Adrenal gland (tissue), 12 donors: ENCODE results near the gene FASN. TPM values are rescaled to one million over a fixed set of nuclear protein-coding genes. Genes with fewer than 3 reads are reported as not detected.

Source experiments
- DNase-seq, 7 donors: peaks; one replicate each; pipeline ENCODE4 v3.0.0-alpha.2; 2019 to 2020
- H3K27ac ChIP-seq, 5 donors: fragments of 200-600 bp; sonication (generic) in 4 of 5; 1 replicate in 3 of 5; 2 replicates in 2 of 5; pipeline versions ENCODE4 v1.5.1 to v1.8.0; 2016 to 2020; ENCODE audit warnings: mild to moderate bottlenecking in 1 of 5
- H3K27me3 ChIP-seq: fragments of 200-600 bp; 2 replicates; pipeline ENCODE4 v1.8.0; 2021
- H3K36me3 ChIP-seq, 2 donors: fragments of 200-600 bp; replicated peaks in 1 of 2; 1 replicate in 1 of 2; 2 replicates in 1 of 2; pipeline versions ENCODE4 v1.5.1 to v1.8.0; 2018 to 2022
- H3K4me1 ChIP-seq, 2 donors: fragments of 200-600 bp; replicated peaks in 1 of 2; 1 replicate in 1 of 2; 2 replicates in 1 of 2; pipeline versions ENCODE4 v1.5.1 to v1.8.0; 2018 to 2021
- H3K4me3 ChIP-seq, 4 donors: fragments of 200-600 bp; sonication (generic) in 3 of 4; one replicate each; pipeline ENCODE4 v1.5.1; 2016 to 2018
- H3K9me3 ChIP-seq, 3 donors: fragments of 200-600 bp; sonication (generic) in 1 of 3; replicated peaks in 1 of 3; 1 replicate in 2 of 3; 2 replicates in 1 of 3; pipeline versions ENCODE4 v1.5.1 to v1.8.0; 2016 to 2021
- POLR2A ChIP-seq, 2 donors: fragments of 450-650 bp; IDR thresholded peaks; one replicate each; pipeline ENCODE4 v1.6.1; 2017; ENCODE audit warnings: antibody characterized with exemption in 2 of 2, mild to moderate bottlenecking in 2 of 2, moderate library complexity in 1 of 2
- WGBS, 4 donors: extraction: QIAGEN DNeasy Blood & Tissue Kit in 2 of 4; methylation state at CpG; one replicate each; pipeline versions ENCODE4 v1.1.5 to v1.1.7; 2013 to 2017; 5-methylcytosine and 5-hydroxymethylcytosine counted together
- intact Hi-C, 2 donors: fragments of 100-400 bp; cut with DNase I; formaldehyde crosslinking; loops; one replicate each; pipeline versions ENCODE4 v1.14.1 to v1.15.0; 2022 to 2023
- polyA plus RNA-seq, 3 donors: library from polyadenylated mRNA; stranded (reverse); fragments of 200-250 nt in 2 of 3; fragments of 350-450 nt in 1 of 3; fragmentation: Illumina TruSeq in 1 of 3; extraction: RNeasy Lipid Tissue Mini Kit (QIAGEN cat#74804) in 1 of 3; gene quantifications; one replicate each; pipeline ENCODE4 v1.2.3, GENCODE V29; 2013 to 2014
- total RNA-seq, 9 donors: library from RNA; depleted of rRNA in 4 of 9; stranded (reverse); fragments of >200 nt in 4 of 9; fragments of 120-200 nt in 1 of 9; fragmentation: NEBNext Ultra II Directional in 1 of 9; extraction: Animal tissue kit (Norgen Biotek cat#: 25700) in 1 of 9; gene quantifications; one replicate each; pipeline versions ENCODE4 v1.1.0 to v1.2.4, GENCODE V29; 2013 to 2023
- TF ChIP-seq, protein P1 (sequence below), 6 experiments: fragments of 450-650 bp in 4 of 6; fragments of 200-600 bp in 2 of 6; sonication (generic) in 1 of 6; IDR thresholded peaks; 1 replicate in 5 of 6; 2 replicates in 1 of 6; pipeline versions ENCODE4 v1.5.1 to v1.8.0; 2016 to 2021; ENCODE audit warnings: antibody characterized with exemption in 6 of 6, mild to moderate bottlenecking in 2 of 6, moderate library complexity in 1 of 6
- donor health status: healthy with polysubstance abuse.
- donor health status: Bipolar disorder and iron deficiency.
- donor health status: DM: yes; HTN: yes; CAD: no.
- donor health status: DM: no; HTN: no; CAD: no.
- donor health status: DM: no; HTN: no; CAD: no.
- donor health status: DM: yes; HTN: yes; CAD: no.

The FASN gene
- total and polyA plus RNA-seq, 12 donors: 18.9 to 276 (median 79.7) TPM

- no peak overlapping the region for H3K4me3 ChIP-seq
- H3K4me1 ChIP-seq: no peaks in the 10 kb centered on the region
- TF ChIP-seq, protein P1, sequence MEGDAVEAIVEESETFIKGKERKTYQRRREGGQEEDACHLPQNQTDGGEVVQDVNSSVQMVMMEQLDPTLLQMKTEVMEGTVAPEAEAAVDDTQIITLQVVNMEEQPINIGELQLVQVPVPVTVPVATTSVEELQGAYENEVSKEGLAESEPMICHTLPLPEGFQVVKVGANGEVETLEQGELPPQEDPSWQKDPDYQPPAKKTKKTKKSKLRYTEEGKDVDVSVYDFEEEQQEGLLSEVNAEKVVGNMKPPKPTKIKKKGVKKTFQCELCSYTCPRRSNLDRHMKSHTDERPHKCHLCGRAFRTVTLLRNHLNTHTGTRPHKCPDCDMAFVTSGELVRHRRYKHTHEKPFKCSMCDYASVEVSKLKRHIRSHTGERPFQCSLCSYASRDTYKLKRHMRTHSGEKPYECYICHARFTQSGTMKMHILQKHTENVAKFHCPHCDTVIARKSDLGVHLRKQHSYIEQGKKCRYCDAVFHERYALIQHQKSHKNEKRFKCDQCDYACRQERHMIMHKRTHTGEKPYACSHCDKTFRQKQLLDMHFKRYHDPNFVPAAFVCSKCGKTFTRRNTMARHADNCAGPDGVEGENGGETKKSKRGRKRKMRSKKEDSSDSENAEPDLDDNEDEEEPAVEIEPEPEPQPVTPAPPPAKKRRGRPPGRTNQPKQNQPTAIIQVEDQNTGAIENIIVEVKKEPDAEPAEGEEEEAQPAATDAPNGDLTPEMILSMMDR (IDR thresholded peaks at IDR 0.05): no peak
- TF ChIP-seq POLR2A (IDR thresholded peaks at IDR 0.05): no peak
- no peaks in the 10 kb centered on the region for H3K9me3 ChIP-seq
- WGBS, 4 donors: 83 to 92% (median 87%) methylated on average over 25 of the region's 25 CpGs
- H3K27me3 ChIP-seq: no peaks in the 10 kb centered on the region
- H3K36me3 ChIP-seq: peaks cover 0 to 29% of the 10 kb centered on the region in 2 donors
- no peak for DNase-seq
- intact Hi-C loops: no loop called here
- no peak overlapping the region for H3K27ac ChIP-seq
Observed at GRCh38 chr17:82076018-82076784, 21.8 kb downstream of the FASN start.

- H3K36me3 ChIP-seq: peaks cover 0 to 3% of the 10 kb centered on the region in 2 donors
- H3K4me3 ChIP-seq: no peak overlapping the region
- DNase-seq: no peak
- 81 to 85% (median 83%) methylated on average over 9 of the region's 9 CpGs for WGBS, 4 donors
- no peak for TF ChIP-seq POLR2A (IDR thresholded peaks at IDR 0.05)
- TF ChIP-seq, protein P1 (IDR thresholded peaks at IDR 0.05): no peak
- no peaks in the 10 kb centered on the region for H3K27me3 ChIP-seq
- H3K27ac ChIP-seq: no peak overlapping the region
- no peaks in the 10 kb centered on the region for H3K4me1 ChIP-seq
- H3K9me3 ChIP-seq: no peaks in the 10 kb centered on the region
- intact Hi-C loops: no loop called here
Observed at GRCh38 chr17:82073446-82073845, 24.6 kb downstream of the FASN start.

- 79 to 89% (median 84%) methylated on average over 6 of the region's 6 CpGs for WGBS, 4 donors
- H3K4me1 ChIP-seq: no peaks in the 10 kb centered on the region
- intact Hi-C loops: no loop called here
- no peak overlapping the region for H3K27ac ChIP-seq
- H3K27me3 ChIP-seq: no peaks in the 10 kb centered on the region
- no peak for DNase-seq
- H3K4me3 ChIP-seq: no peak overlapping the region
- H3K36me3 ChIP-seq: no peaks in the 10 kb centered on the region
- TF ChIP-seq, protein P1 (IDR thresholded peaks at IDR 0.05): no peak
- TF ChIP-seq POLR2A (IDR thresholded peaks at IDR 0.05): no peak
- no peaks in the 10 kb centered on the region for H3K9me3 ChIP-seq
Observed at GRCh38 chr17:82072827-82073226, 25.2 kb downstream of the FASN start.

DNA sequence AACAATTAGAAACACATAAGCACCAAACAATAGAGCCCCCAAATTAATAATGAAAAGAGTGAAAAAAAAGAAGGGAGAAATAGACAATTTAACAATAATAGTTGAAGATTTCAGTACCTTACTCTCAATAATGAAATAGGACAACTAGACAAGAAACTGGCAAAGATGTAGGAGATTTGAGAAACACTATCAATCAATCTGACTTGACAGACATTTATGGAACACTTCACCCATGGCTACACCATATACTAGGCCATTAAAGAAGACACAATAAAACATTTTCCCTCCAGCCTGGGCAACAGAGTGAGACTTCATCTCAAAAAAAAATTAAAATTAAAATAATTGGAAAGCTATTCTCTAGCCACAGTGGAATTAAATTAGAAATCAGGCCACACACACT, 27.4 kb downstream of the FASN start:
- no peaks in the 10 kb centered on the region for H3K27me3 ChIP-seq
- H3K4me3 ChIP-seq: no peak overlapping the region
- H3K9me3 ChIP-seq: no peaks in the 10 kb centered on the region
- TF ChIP-seq POLR2A (IDR thresholded peaks at IDR 0.05): no peak
- TF ChIP-seq, protein P1 (IDR thresholded peaks at IDR 0.05): no peak
- H3K4me1 ChIP-seq: peaks cover 5 to 7% of the 10 kb centered on the region in 2 donors
- no peak for DNase-seq
- intact Hi-C loops: no loop called here
- no peaks in the 10 kb centered on the region for H3K36me3 ChIP-seq
- H3K27ac ChIP-seq: no peak overlapping the region
